Hepatocyte (in vitro differentiated cells): ENCODE results near the gene WDR62. TPM values are rescaled to one million over a fixed set of nuclear protein-coding genes. Genes with fewer than 3 reads are reported as not detected.

Experiments
- DNase-seq: peaks from one replicate; pipeline ENCODE4 v3.0.0-alpha.2; 2016; ENCODE audit warnings: low spot score
- H2AFZ ChIP-seq: fragments of 200-600 bp; sonication (generic); 2 replicates; pipeline ENCODE4 v1.6.0; 2016; ENCODE audit warnings: antibody characterized with exemption, mild to moderate bottlenecking
- H3K27ac ChIP-seq: fragments of 200-600 bp; sonication (generic); 2 replicates; pipeline ENCODE4 v1.5.1; 2016; ENCODE audit warnings: mild to moderate bottlenecking
- H3K27me3 ChIP-seq: fragments of 200-600 bp; sonication (generic); 2 replicates; pipeline ENCODE4 v1.6.1; 2016
- H3K36me3 ChIP-seq: fragments of 200-600 bp; sonication (generic); replicated peaks from 2 replicates; pipeline ENCODE4 v1.5.1; 2016; ENCODE audit warnings: low read depth; ENCODE audit not compliant: insufficient read depth
- H3K4me1 ChIP-seq: fragments of 200-600 bp; sonication (generic); 2 replicates; pipeline ENCODE4 v1.5.1; 2016; ENCODE audit warnings: mild to moderate bottlenecking, moderate library complexity; ENCODE audit not compliant: insufficient read depth
- H3K4me2 ChIP-seq: fragments of 200-600 bp; sonication (generic); 2 replicates; pipeline ENCODE4 v1.6.0; 2016
- H3K4me3 ChIP-seq: fragments of 200-600 bp; sonication (generic); 2 replicates; pipeline ENCODE4 v1.5.1; 2016; ENCODE audit warnings: mild to moderate bottlenecking
- H3K79me2 ChIP-seq: fragments of 200-600 bp; sonication (generic); 2 replicates; pipeline ENCODE4 v1.6.0; 2017; ENCODE audit warnings: mild to moderate bottlenecking
- H3K9me2 ChIP-seq: fragments of 200-600 bp; sonication (generic); replicated peaks from 2 replicates; pipeline ENCODE4 v1.6.0; 2017; ENCODE audit warnings: mild to moderate bottlenecking; ENCODE audit not compliant: insufficient read depth
- H3K9me3 ChIP-seq: fragments of 200-600 bp; sonication (generic); 2 replicates; pipeline ENCODE4 v1.5.1; 2016; ENCODE audit warnings: low read depth, mild to moderate bottlenecking
- H4K20me1 ChIP-seq: fragments of 200-600 bp; sonication (generic); 2 replicates; pipeline ENCODE4 v1.6.0; 2016; ENCODE audit warnings: mild to moderate bottlenecking; ENCODE audit not compliant: insufficient read depth, poor library complexity, severe bottlenecking
- EZH2 ChIP-seq: fragments of 200-600 bp; sonication (generic); IDR thresholded peaks from 2 replicates; pipeline ENCODE4 v1.6.1; 2016; ENCODE audit warnings: antibody characterized with exemption, mild to moderate bottlenecking, borderline replicate concordance
- EZH2phosphoT487 ChIP-seq: fragments of 200-600 bp; sonication (generic); IDR thresholded peaks from one replicate; pipeline ENCODE4 v1.6.1; 2018; ENCODE audit warnings: antibody characterized with exemption, mild to moderate bottlenecking, low read depth, moderate library complexity; ENCODE audit not compliant: unreplicated experiment, severe bottlenecking
- WGBS: methylation state at CpG from one replicate; pipeline ENCODE4 v1.1.6; 2016; ENCODE audit warnings: low lambda C conversion rate; ENCODE audit errors: missing lambda C conversion rate; 5-methylcytosine and 5-hydroxymethylcytosine counted together
- polyA plus RNA-seq: library from polyadenylated mRNA; unstranded; fragments of >200 nt; fragmentation: Nextera tagmentation; extraction: Ambion mirVana; gene quantifications from 2 replicates; pipeline ENCODE4 v1.2.1, GENCODE V29; 2016
- total RNA-seq: library from RNA; depleted of rRNA; stranded (reverse); fragments of >200 nt; gene quantifications from 2 replicates; pipeline ENCODE4 v1.2.3, GENCODE V29; 2014
- TF ChIP-seq, protein P1 (sequence below): fragments of 200-600 bp; sonication (generic); IDR thresholded peaks from 2 replicates; pipeline ENCODE4 v1.5.1; 2016; ENCODE audit warnings: antibody characterized with exemption, mild to moderate bottlenecking; ENCODE audit not compliant: poor library complexity

WDR62 gene
- total and polyA plus RNA-seq, 2 experiments from 2014 or later, result 2.1 to 4.6 TPM

DNA sequence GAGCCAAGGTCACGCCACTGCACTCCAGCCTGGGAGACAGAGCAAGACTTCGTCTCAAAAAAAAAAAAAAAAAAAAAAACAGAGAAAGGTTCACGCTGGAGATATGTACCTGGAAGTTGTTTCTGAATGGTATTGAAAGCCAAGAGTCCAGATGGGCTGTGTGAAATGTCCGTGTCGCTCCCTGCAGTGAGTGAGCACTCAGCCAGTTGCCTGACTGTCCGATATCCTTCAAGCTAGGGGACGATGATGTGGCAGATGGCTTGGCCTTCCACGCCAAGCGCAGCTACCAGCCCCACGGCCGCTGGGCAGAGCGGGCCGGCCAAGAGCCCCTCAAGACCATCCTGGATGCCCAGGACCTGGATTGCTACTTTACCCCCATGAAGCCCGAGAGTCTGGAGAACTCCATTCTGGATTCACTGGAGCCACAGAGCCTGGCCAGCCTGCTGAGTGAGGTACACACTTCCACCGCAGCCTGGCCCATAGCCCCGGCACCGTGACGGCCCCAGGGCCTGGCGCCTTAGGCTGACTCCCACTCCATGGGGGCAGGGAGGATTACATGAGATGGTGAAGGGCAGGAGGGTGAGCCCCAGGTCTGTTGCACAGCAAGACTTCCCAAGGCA, 44.6 kb downstream of the WDR62 start:
- Histone ChIP-seq H3K27ac (no peak overlapping the region), H4K20me1 (no peaks in the 10 kb centered on the region), H3K79me2 (no peaks in the 10 kb centered on the region), H3K4me3 (no peak overlapping the region), H3K27me3 (no peaks in the 10 kb centered on the region), H2AFZ (no peak overlapping the region), H3K4me1 (no peaks in the 10 kb centered on the region), H3K9me3 (no peaks in the 10 kb centered on the region), H3K36me3 (no peaks in the 10 kb centered on the region), H3K4me2 (no peak overlapping the region), H3K9me2 (no peaks in the 10 kb centered on the region)
- 93% methylated on average over 19 of the region's 19 CpGs for WGBS
- no peak for DNase-seq
- TF ChIP-seq EZH2phosphoT487 (no peak), EZH2 (no peak)
- TF ChIP-seq, protein P1, sequence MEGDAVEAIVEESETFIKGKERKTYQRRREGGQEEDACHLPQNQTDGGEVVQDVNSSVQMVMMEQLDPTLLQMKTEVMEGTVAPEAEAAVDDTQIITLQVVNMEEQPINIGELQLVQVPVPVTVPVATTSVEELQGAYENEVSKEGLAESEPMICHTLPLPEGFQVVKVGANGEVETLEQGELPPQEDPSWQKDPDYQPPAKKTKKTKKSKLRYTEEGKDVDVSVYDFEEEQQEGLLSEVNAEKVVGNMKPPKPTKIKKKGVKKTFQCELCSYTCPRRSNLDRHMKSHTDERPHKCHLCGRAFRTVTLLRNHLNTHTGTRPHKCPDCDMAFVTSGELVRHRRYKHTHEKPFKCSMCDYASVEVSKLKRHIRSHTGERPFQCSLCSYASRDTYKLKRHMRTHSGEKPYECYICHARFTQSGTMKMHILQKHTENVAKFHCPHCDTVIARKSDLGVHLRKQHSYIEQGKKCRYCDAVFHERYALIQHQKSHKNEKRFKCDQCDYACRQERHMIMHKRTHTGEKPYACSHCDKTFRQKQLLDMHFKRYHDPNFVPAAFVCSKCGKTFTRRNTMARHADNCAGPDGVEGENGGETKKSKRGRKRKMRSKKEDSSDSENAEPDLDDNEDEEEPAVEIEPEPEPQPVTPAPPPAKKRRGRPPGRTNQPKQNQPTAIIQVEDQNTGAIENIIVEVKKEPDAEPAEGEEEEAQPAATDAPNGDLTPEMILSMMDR, result no peak

DNA sequence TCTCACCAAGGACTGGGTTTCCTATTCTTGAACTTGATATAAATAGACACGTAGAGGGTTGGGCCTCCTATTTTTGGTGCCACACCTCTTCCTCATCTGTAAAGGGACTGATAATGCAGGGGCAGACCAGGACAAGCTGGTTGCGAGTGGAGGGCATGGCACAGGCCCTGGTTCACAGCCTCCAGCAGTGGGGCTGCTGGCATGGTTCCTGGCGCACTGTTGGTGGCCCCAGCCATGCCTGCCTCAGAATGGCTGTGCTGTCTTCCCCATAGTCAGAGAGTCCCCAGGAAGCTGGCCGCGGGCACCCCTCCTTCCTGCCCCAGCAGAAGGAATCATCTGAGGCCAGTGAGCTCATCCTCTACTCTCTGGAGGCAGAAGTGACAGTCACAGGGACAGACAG, 45.8 kb downstream of the WDR62 start:
- no peak for TF ChIP-seq EZH2phosphoT487
- TF ChIP-seq EZH2, result no peak
- TF ChIP-seq, protein P1, result no peak
- Histone ChIP-seq H3K79me2 (no peaks in the 10 kb centered on the region), H3K27ac (no peak overlapping the region), H3K4me2 (no peak overlapping the region), H3K4me3 (no peak overlapping the region), H3K36me3 (no peaks in the 10 kb centered on the region), H3K27me3 (no peaks in the 10 kb centered on the region), H3K9me3 (no peaks in the 10 kb centered on the region), H3K9me2 (no peaks in the 10 kb centered on the region), H4K20me1 (no peaks in the 10 kb centered on the region), H2AFZ (no peak overlapping the region), H3K4me1 (no peaks in the 10 kb centered on the region)
- 93% methylated on average over 5 of the region's 5 CpGs for WGBS
- no peak for DNase-seq

DNA sequence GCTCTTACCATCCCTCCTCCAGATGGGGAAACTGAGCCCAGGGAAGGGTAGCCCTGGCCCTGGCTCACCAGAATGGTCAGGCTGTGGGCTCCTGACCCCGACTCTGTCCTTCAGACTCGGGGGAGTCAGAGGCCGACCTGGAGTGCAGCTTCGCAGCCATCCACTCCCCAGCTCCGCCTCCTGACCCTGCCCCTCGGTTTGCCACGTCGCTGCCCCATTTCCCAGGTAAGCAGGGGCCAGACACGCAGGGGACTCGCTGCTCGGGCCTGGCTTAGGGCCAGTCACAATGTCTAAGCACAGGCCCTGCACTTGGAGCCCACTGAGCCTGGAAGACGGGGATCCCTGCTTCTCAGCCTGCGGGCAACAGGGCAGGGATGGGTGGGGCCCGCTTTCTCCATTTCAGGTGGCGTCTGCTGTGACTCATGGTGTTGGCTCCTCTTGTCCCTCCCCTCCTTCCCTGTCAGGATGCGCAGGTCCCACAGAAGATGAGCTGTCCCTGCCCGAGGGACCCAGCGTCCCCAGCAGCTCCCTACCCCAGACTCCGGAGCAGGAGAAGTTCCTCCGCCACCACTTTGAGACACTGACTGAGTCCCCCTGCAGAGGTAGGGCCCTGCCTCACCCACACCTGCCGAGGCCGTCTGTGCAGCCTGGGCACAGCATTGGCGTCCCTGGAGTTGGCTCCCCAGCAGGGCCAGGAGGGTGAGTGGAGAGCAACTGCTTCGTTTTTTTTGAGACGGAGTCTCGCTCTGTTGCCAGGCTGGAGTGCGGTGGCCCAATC, 47.0 kb downstream of the WDR62 start:
- Histone ChIP-seq H3K9me2 (no peaks in the 10 kb centered on the region), H3K9me3 (no peaks in the 10 kb centered on the region), H3K79me2 (no peaks in the 10 kb centered on the region), H3K4me3 (no peak overlapping the region), H3K4me1 (no peaks in the 10 kb centered on the region), H3K36me3 (no peaks in the 10 kb centered on the region), H2AFZ (no peak overlapping the region), H3K27me3 (no peaks in the 10 kb centered on the region), H3K4me2 (no peak overlapping the region), H3K27ac (no peak overlapping the region), H4K20me1 (no peaks in the 10 kb centered on the region)
- WGBS, result 96% methylated on average over 26 of the region's 27 CpGs
- TF ChIP-seq, protein P1, result no peak
- TF ChIP-seq EZH2 (no peak), EZH2phosphoT487 (no peak)
- DNase-seq, result no peak
